GM19025 (cell line): ENCODE results near the gene EEFSEC.

ENCODE experiments used
- ATAC-seq: cut with Tn5 transposase; IDR thresholded peaks from one replicate; pipeline ENCODE4 v1.9.1; 2021; ENCODE audit warnings: mild to moderate bottlenecking, low read depth, moderate library complexity; ENCODE audit not compliant: unreplicated experiment

The EEFSEC gene

GRCh38 chr3:128343287-128344051, 190.2 kb downstream of the EEFSEC start:
- ATAC-seq = no peak

- ATAC-seq = no peak
Measured at GRCh38 chr3:128344052-128344735, 190.9 kb downstream of the EEFSEC start.

GRCh38 chr3:128345196-128345595, 191.9 kb downstream of the EEFSEC start:
- ATAC-seq = no peak

DNA sequence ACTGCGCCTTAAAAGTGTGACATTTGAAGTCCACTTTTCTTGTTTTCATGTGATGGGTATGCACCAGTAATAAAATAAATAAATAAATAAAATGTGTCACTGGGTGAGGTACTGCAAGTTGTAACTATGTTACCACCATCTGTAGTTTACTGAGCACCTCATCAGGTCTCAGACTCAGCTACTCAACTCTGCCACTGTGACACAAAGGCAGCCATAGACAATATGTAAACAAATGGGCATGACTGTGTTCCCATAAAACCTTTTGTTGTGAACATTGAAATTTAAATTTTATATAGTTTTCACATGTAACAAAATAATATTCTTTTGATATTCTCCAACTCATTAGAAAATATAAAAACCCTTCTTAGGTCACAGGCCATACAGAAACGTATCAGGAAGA, 193.3 kb downstream of the EEFSEC start:
- no peak for ATAC-seq

DNA sequence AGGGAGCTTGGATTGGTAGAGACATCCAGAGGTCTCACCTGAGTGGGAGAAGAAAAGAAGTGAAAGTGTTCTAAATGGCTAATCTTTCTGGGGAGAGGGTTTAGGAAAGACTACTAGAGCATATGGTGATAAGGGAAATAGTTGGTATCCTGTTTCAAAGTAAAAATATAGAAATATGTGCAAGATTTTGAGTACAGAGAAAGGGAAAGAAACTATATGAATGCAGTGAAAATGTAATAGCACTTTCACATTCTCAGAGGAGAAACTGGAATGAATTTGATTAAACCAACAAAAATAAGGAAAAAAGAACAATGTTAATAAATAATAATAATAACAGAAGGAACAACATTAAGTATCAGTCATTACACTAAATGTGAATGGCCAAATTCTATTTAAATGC, 194.0 kb downstream of the EEFSEC start:
- no peak for ATAC-seq

- ATAC-seq = no peak
Measured at GRCh38 chr3:128348075-128348474, 194.8 kb downstream of the EEFSEC start.

DNA sequence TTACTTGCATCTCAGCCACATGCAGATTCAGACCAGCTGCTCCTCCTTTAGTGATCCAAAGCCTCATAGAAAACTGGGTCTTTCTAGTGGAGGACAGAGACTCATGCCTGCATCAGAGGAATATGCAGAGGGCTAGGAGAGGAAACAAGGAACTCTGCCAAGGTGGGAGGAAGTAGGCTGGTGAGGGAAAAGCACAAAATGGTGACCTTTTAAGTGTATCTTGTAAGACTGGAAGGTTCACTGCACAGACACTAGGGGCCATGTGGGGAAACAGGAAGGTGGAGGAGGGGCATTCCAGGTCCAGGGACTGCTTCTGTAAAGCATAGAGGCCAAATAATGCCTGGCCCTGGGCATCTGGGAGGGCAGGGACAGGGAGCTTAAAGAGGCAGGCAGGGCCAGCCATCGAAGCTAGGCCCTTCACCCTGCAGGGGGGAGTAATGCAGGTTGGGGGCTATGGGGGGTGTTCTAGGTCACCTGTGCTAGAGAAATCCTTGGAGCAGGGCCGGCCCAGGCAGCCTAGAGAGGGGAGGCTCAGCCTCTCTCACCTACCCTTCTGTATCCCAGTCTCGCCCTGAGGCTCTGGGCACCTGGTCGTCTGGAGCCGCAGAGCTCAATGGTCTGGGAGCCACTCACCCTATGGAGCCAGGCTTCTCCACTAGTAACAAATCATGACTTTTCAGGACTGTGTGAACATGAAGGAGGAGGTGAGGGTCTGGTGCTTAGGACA, 195.7 kb downstream of the EEFSEC start:
- no peak for ATAC-seq

DNA sequence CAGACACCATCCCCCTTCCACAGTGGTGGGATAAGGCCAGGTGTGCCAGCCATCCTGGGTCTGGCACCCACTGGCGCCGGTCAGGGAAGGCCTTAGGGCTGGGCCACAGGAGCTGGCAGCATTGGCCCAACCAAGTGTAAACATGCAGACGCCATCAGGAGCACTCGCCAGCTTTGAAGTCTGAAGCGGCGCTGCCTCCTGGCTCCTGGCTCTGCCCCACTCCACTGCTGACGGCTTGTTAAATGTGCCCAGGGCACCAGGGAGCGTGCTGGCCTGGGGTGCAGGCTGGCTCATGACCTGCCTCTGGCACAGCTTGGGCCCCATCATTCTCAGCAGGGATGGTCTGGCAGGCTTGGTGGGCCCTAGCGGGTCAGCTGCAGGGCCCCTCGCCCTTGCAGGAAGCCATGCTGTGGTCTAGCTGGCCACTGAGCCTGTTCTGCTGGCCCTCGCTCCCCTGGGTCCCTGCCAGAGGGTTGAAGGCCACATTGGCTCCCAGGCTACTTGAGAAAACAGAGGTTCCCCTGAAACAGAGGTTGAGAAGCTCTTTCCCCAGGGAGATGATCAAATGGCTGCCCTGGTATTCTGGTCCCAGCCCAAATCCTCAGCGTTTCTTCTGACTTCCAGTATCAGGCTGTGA, 196.8 kb downstream of the EEFSEC start:
- no peak for ATAC-seq

GRCh38 chr3:128351546-128351945, 198.3 kb downstream of the EEFSEC start:
- no peak for ATAC-seq

- ATAC-seq = no peak
Measured at GRCh38 chr3:128352326-128352725, 199.0 kb downstream of the EEFSEC start.

GRCh38 chr3:128353361-128353965, 200.2 kb downstream of the EEFSEC start:
- no peak for ATAC-seq

GRCh38 chr3:128353991-128354687, 200.9 kb downstream of the EEFSEC start:
- no peak for ATAC-seq

GRCh38 chr3:128354788-128355542, 201.7 kb downstream of the EEFSEC start:
- ATAC-seq = no peak

- no peak for ATAC-seq
Measured at GRCh38 chr3:128355543-128355919, 202.2 kb downstream of the EEFSEC start.

DNA sequence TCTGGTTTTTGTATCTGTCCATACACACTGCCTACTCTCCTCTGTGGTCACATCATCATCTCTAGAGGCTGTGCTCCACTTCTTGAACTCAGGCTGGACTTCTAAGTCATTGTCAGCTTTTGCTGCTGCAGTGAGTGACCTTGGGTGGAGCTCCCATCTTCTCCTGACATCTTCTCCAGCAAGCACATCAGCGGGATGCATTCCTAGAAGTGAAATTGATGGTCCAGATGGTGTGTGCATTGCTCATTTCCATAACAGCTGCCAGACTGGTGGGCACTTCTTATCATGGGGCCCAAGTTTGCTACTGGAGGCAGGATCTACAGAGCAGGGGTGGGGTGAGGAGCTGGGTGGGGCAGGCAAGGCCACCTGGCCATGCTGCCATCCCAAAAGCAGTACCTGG, 203.5 kb downstream of the EEFSEC start:
- ATAC-seq = no peak

DNA sequence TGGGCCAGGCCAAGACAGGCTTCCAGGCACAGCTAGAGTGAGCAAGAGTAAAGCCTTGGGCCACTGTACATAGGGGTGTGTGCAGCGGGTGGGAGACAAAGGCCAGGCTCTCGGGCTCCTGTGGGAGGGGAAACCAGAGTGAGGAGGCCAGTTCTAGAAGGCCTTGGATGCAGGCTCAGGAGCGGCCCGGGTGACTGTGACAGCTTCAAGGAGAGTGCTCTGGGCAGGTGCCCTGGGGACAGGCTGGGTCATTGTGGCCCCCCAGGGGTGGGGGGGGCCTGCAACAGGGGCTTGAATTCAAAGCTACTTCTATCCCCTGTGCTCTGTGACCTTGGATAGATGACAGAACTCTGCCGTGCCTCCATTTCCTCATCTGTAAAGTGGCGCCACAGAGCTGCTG, 204.3 kb downstream of the EEFSEC start:
- no peak for ATAC-seq

DNA sequence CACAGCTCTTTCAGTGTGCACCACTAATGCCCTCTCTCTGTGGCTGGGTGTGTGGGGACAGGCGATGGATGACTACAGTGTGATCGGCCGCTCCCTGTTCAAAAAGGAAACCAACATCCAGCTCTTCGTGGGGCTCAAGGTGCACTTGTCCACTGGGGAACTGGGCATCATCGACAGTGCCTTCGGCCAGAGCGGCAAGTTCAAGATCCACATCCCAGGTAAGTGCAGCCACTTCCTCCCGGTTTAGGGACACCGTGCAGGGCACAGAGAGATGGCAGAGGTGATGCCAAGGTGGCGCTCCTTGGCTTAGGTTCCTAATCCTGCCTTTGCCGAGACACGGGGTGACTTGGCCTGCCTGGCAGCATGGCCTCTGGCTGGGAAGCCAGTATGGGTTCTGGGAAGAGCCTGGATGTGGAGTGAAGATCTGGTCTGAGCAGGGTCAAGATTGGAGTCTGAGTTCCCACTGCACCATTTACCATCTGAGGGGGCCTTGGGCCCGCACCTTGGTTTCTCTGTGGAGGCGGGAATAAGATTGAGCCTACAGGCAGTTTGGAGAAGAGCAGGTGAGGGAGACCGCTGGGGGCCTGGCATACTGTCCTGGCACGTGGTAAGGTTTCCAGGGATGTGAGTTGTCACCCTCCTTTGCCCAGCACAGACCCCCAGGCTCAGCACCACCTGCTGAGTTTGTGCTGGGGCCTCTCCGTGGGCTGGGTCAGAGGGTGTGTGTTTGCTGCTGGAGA, 205.0 kb downstream of the EEFSEC start:
- no peak for ATAC-seq

DNA sequence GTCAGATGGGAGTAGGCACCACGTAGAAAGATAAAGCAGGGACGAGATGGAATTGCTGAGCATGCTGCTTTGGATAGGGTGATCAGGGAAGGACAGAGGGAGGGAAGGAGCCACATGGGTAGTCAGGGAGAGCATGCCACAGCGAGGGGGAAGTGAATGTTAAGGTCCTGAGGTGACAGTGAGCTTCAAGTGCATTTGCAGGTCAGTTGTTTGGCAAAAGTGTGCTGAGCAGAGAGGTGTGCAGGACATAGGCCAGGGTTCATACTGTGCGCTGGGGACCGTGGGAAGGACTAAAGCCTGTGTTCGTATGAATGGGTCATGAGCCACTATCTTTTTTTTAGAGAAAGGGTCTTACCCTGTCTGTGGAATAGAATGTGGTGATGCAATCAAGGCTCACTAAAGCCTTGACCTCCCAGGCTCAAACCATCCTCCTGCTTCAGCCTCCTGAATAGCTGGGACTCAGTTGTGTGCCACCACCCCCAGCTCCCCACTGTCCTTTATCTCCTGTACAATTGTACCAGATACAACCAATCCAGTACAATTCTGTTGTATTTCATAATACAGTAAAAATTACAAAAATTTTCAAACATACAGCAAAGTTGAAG, 205.9 kb downstream of the EEFSEC start:
- no peak for ATAC-seq
